Hematopoietic multipotent progenitor cell treated with erythropoietin and hydrocortisone succinate and interleukin-3 and kit ligand, for 15 days (in vitro differentiated cells): Measurements from ENCODE around the gene USP44.
"Not testable (repeated sequence)": the region's sequence is repeated elsewhere in the genome, so short reads cannot be mapped to it uniquely, and the experiment has no call there.

Source experiments
- DNase-seq: peaks from one replicate; pipeline ENCODE4 v3.0.0-alpha.2; 2015; ENCODE audit warnings: low spot score

USP44 gene

DNA sequence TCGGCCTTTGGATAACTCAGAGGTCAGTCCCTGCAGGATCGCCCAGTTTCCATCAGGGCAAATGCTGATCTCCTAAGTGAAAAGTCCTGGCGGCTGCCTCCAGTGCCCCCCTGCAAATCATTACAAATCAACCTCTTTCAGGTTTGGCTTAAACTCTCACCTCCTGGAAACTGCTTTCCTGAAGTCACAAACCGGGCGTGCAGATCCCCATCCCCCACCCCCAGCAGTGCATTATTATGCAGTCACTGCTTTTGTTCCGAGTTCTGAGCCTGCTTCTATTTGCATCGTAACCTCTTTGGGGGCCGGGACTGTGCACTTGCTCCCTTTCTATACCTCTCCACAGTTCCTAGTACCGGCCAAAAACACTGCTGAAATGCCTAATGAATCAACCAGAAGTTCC lies at the start of gene USP44:
TSS of gene USP44 (minus strand) at position 172 of the 400 bp plus-strand sequence. CDS start 17,220 bp downstream, outside the sequence.
- no peak for DNase-seq

DNA sequence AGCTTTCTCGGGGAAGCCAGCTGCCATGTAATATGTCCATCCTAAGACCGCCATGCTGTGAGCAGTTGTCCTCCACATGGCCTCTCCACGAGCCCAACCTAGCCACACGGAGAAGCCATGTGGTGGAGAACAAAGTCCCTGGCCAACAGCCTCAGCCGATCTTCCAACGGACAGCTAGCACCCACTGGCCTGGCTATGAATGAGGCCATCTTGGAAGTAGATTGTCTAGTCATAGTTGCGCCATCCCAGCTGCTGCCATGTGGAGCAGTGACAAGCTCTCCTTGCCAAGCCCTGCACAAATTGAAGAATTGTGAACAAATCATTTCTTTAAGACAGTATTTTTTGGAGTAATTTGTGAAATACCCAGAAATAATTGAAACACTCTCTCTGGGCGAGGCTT lies 49.3 kb upstream of the USP44 start:
- no peak for DNase-seq

- DNase-seq, result no peak
Observed at GRCh38 chr12:95599880-95600279, 48.6 kb upstream of the USP44 start.

GRCh38 chr12:95594136-95594535 lies 42.9 kb upstream of the USP44 start:
- no peak for DNase-seq

- no peak for DNase-seq
Observed at GRCh38 chr12:95593266-95593871, 42.1 kb upstream of the USP44 start.

GRCh38 chr12:95591731-95592130 lies 40.5 kb upstream of the USP44 start:
- no peak for DNase-seq

- DNase-seq, result no peak
Observed at GRCh38 chr12:95590775-95591174, 39.5 kb upstream of the USP44 start.

- no peak for DNase-seq
Observed at GRCh38 chr12:95583933-95584332, 32.7 kb upstream of the USP44 start.

DNA sequence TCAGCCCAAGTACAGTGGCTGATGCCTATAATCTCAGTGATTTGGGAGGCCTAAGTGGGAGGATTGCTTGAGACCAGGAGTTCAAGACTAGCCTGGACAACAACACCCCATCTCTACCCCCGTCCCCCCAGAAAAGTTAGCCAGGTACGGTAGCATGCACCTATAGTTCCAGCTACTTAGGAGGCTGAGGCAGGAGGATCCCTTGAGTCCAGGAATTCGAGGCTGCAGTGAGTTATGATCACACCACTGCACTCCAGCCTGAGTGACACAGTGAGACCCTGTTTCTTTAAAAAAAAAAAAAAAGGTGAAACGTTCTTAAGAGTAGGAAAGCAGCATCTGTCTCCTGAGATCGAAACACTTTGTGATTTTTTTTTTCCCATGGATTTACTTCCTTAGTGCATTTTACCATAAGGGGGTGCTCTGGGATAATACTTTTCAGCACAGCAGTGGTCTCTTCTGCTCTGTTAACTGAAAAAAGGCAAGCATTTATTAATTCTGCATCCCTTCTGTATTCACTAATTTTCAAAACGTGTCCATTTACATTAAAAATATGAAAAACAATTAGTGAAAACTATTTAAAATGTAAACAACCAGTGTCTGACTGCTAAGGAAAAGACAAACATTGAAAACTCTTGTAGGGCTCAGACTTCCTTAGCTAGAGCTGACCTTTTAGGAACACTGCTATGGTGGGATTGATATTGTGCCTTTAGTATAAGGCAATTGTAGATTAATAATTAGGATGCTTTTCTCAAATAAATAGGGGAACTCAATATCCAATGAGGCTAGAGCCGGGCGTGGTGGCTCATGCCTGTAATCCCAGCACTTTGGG lies 31.2 kb upstream of the USP44 start:
- no peak for DNase-seq

- no peak for DNase-seq
Observed at GRCh38 chr12:95577820-95578219, 26.5 kb upstream of the USP44 start.

DNA sequence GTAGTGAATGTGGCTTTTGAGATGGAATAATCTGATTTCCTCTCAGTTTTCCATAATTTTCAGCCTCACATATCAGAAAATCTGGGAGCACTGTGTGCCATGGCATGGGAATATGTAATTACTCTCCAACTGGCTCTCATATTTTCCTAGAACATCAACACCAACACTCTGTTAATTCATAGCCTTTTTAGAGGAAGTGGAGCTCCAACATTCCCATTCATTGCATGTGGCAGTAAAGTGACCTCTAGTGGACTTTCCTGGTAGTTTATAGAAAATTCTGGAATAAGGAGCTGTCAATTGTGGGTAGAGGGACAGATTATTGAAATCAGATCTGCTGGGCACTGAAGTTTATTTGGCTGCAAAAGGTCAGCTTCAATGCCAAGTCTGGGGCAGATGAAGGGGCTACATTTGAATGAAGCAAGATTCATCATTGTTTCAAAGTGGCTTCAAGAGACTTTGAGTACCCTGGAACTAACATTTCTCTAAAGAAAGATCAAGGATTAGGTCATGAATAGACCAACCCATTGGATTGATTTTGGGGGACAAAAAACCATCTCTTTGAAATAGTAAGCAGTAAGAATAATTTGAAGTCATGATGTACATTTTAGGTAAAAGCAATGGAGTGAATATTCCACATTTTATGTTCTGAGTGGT lies 23.6 kb upstream of the USP44 start:
- peak; percentile 36 for DNase-seq

DNA sequence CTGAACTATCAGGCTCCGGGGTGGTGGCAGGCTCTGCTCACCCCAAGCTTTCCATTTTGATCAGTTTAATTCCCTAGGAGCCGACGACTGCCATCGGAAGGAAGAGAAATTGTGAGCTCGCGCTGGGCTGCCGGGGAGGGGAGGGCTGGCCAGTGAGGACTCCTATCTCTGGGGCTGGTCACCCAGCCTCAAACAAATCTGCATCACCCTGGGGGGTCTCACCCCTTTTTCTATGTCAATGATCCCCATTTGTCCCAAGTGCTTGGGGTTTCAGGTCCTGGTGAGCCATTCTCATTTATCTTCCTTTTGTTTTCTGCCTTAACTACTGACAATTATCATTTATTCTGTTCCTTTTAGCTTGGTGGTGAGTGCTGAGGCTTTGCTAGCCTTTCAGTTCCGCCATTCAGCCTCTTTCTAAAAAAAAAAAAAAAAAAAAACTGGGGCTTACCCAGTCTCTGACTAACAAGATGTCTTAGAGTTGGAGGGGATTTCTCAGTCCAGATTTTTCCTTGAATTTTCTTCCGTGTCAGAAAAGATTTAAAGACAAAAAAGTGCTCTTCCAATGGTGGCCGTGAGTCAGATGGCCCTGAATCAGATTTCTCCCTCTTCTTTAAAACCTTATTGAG lies 22.8 kb upstream of the USP44 start:
- DNase-seq, result no peak

DNA sequence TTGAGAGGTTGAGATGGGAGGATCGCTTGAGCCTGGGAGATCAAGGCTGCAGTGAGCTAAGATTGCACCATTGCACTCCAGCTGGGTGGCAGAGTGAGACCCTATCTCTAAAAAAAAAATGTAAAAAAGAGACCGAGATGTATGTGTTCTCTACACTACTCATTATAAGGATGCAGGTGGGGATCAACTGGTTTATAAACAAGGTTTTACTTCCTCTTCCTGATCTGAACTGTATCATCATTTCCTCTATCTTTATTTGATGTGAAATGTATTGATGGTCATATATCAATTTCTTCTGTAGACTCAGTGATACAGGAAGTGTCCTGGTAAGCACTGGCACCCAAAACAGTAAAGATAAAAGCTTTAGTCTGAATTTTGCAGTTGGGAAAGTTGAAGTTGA lies 20.1 kb upstream of the USP44 start:
- no peak for DNase-seq

GRCh38 chr12:95568045-95568444 lies 16.8 kb upstream of the USP44 start:
- not testable (repeated sequence) for DNase-seq

DNA sequence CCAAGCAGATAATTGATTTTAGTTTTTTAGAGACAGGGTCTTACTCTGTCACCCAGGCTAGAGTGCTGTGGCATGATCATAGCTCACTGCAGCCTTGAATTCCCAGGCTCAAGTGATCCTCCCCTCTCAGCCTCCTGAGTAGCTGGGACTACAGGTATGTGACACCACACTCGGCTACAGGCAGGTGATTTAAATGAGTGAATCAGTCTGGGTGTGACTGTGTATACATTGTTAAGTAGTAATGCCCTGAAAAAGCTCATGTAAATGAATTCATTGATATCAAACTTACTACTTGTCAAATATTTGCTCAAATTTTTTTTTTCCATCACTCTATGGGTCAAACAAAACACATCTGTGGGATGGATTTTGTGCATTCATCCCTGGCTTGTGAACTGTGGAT lies 6.3 kb upstream of the USP44 start:
- no peak for DNase-seq

DNA sequence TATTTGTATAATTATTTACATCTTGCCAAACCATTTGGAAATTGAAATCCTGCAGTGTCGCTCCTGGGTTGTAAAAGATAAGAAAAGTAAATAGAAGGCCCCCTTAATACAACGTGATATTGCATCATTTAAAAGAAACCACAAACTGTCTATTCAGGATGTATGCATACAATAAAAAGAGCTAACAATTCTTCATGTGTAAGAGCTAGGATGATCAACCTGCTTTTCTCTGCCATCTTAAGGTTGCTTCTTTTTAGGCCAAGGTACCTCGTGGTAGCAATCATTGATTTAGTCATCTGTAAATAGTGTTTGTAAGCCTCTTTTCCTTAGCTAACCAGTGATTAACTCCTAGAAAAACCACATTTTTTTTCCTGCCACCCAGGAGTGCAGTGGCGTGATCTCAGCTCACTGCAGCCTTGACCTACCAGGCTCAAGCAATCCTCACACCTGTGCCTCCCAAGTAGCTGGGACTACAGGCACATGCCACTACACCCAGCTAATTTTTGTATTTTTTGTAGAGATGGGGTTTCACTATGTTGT lies 3.3 kb upstream of the USP44 start:
- no peak for DNase-seq

DNA sequence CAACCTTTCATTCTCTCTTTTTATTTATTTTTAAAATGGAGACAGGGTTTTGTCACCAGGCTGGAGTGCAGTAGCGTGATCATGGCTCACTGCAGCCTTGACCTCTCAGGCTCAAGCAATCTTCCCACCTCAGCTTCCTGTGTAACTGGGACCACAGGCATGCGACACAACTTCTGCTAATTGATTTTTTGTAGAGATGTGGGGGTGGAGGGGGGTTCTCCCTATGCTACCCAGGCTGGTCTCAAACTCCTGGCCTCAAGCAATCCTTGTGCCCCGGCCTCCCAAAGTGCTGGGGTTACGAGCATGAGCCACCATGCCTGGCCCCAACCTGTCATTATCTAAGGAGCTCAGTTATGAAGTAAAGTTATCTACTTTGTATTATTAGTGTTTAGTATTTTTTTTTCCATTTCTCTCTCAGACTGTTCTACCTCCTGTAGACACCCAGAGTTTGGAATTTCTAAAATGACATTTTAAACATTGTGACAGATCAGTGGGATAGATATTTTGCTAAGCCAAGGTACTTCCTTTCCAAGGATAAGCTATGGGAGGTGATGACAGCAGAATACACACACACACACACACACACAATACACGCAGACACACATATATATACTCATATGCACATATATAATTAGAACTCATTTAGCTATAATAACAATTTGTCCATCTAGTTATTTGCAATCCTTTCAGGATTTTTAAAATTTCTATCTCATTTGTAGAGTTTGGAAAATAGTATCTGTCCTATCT lies 2.1 kb upstream of the USP44 start:
- no peak for DNase-seq

DNA sequence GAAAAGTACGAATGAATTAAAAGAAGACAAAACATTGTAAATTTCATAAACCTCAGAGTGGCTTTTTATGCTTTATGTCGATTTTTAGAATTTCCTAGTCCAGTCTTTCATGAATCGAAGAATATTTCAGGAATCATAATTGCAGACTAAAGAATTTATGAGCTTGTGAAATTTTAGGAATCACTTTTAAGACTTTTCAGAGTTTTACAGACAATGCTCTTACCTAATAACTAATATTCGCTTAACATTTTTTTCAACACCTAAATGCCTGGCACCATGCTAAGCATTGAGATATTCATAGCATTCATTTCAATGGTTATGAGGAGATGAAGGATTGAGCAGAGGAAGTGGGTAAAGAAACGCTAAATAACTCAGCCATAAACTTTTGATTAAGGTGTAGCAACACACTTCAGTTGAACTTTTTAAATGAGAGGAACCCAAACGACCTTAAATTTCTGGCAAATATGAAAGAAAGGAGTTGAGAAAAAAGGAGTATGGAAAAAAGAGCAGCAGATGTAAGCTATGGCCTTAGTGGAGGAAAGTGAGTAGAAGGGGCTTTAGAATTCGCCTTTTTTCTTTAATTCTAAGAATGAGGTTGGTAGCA lies 739 bp upstream of the USP44 start:
- DNase-seq, result no peak

GRCh38 chr12:95549392-95550084 lies 1.7 kb downstream of the USP44 start:
- no peak for DNase-seq

GRCh38 chr12:95548539-95549391 lies 2.5 kb downstream of the USP44 start:
- DNase-seq, result peak; percentile 32
